ENCODE data around the gene GTF3C5. TPM values are rescaled to one million over a fixed set of nuclear protein-coding genes. Genes with fewer than 3 reads are reported as not detected.
A peak's percentile ranks its signal among the peaks of the same experiment; 100 is the strongest.
"Not testable (repeated sequence)": the region's sequence is repeated elsewhere in the genome, so short reads cannot be mapped to it uniquely, and the experiment has no call there.

The GTF3C5 gene
- total RNA-seq, 3 donors from 2014 or later = 43.8 to 74.4 (median 68.2) TPM

DNA sequence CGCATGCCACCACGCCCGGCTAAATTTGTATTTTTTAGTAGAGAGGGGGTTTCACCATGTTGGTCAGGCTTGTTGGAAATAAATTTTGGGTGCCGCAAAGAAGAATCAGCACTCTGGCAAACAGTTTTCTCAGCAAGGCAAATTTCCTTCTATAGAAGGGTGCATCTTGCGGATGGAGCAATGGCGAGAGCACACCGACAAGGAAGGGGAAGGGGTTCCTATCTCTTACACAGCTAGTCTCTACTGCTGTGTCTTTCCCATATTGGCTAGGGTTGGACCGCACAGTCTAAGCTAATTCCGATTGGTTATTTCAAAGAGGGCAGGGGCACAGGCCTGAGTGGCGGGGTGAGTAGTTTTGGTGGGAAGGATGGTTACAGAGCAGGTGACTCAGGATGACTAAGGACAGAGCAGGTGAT, 707 bp downstream of the GTF3C5 start:
- Histone ChIP-seq H3K4me1 (peaks cover 3 to 12% of the 10 kb centered on the region in 2 donors), H3K27ac (no peak overlapping the region)

DNA sequence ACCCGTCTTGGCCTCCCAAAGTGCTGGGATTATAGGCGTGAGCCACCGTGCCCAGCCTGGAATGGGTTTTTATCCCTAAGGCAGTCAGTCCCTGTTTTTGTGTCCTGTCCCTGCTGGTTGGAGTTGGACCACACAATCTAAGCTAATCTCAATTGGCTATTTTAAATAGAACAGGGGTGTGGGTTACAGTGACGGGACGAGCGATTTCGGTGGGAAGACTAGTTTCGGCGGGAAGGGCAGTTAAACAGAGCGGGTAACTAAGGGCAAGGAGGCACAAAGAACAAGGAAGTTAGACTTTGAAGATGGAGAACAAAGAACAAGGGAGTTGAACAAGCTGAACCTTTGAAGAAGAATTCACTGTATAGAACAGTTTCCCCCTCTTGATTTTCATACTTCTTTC, 1.4 kb downstream of the GTF3C5 start:
- peaks cover 3 to 12% of the 10 kb centered on the region in 2 donors for H3K4me1 ChIP-seq
- no peak overlapping the region for H3K27ac ChIP-seq
- H3K27me3 ChIP-seq = no peaks in the 10 kb centered on the region
- no peak for DNase-seq (ENCODE audit: low spot score in 2 of 2)
- TF ChIP-seq POLR2AphosphoS5 (IDR thresholded peaks at IDR 0.05) = no peak
- TF ChIP-seq, protein P1, sequence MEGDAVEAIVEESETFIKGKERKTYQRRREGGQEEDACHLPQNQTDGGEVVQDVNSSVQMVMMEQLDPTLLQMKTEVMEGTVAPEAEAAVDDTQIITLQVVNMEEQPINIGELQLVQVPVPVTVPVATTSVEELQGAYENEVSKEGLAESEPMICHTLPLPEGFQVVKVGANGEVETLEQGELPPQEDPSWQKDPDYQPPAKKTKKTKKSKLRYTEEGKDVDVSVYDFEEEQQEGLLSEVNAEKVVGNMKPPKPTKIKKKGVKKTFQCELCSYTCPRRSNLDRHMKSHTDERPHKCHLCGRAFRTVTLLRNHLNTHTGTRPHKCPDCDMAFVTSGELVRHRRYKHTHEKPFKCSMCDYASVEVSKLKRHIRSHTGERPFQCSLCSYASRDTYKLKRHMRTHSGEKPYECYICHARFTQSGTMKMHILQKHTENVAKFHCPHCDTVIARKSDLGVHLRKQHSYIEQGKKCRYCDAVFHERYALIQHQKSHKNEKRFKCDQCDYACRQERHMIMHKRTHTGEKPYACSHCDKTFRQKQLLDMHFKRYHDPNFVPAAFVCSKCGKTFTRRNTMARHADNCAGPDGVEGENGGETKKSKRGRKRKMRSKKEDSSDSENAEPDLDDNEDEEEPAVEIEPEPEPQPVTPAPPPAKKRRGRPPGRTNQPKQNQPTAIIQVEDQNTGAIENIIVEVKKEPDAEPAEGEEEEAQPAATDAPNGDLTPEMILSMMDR (IDR thresholded peaks at IDR 0.05) = no peak
- peak overlapping the region in 2 of 3 donors; percentile 91 to 97 for H3K4me3 ChIP-seq
- no peaks in the 10 kb centered on the region for H3K9me3 ChIP-seq
- H3K36me3 ChIP-seq = no peaks in the 10 kb centered on the region
- intact Hi-C loops (cut with DNase I; ENCODE audit: low total_unique reads) = no loop called here

More for the DNA sequence above, 707 bp downstream of the GTF3C5 start:
- Histone ChIP-seq H3K36me3 (no peaks in the 10 kb centered on the region), H3K9me3 (no peaks in the 10 kb centered on the region), H3K27me3 (no peaks in the 10 kb centered on the region), H3K4me3 (peak overlapping the region; percentile 91 to 97 (median 95))
- no peak for DNase-seq (ENCODE audit: low spot score in 2 of 2)
- intact Hi-C loops (cut with DNase I; ENCODE audit: low total_unique reads) = no loop called here
- TF ChIP-seq POLR2AphosphoS5 (IDR thresholded peaks at IDR 0.05) = no peak
- TF ChIP-seq POLR2A (IDR thresholded peaks at IDR 0.05) = no peak
- TF ChIP-seq, protein P1 (IDR thresholded peaks at IDR 0.05) = no peak

DNA sequence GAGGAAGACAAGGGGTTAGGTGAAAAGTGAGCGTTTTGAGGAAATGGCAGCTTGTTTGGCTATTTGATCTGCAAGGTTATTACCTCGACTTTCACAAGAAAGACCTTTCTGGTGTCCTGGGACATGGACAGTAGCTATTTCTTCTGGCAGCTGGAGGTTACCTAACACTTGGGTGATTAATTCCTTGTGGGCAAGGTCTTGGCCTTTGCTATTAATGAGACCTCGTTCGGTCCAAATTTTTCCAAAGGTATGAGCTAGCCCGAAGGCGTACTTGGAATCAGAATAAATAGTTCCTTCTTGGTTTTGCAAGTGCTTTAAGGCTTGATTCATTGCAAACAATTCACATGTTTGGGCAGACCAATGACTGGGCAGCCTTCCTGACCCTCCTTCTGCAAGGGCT, 4.9 kb downstream of the GTF3C5 start:
- peak overlapping the region; percentile 56 to 66 for H3K27ac ChIP-seq
- no peaks in the 10 kb centered on the region for H3K9me3 ChIP-seq
- H3K27me3 ChIP-seq = no peaks in the 10 kb centered on the region
- no peak overlapping the region for H3K4me3 ChIP-seq
- TF ChIP-seq, protein P1 (IDR thresholded peaks at IDR 0.05) = no peak
- TF ChIP-seq POLR2A (IDR thresholded peaks at IDR 0.05) (no peak), POLR2AphosphoS5 (IDR thresholded peaks at IDR 0.05) (no peak)
- DNase-seq (ENCODE audit: low spot score in 2 of 2) = peak in 1 of 2 donors; percentile 59
- H3K36me3 ChIP-seq = no peaks in the 10 kb centered on the region
- intact Hi-C loops (cut with DNase I; ENCODE audit: low total_unique reads) = no loop called here
- H3K4me1 ChIP-seq = peaks cover 3 to 12% of the 10 kb centered on the region in 2 donors

DNA sequence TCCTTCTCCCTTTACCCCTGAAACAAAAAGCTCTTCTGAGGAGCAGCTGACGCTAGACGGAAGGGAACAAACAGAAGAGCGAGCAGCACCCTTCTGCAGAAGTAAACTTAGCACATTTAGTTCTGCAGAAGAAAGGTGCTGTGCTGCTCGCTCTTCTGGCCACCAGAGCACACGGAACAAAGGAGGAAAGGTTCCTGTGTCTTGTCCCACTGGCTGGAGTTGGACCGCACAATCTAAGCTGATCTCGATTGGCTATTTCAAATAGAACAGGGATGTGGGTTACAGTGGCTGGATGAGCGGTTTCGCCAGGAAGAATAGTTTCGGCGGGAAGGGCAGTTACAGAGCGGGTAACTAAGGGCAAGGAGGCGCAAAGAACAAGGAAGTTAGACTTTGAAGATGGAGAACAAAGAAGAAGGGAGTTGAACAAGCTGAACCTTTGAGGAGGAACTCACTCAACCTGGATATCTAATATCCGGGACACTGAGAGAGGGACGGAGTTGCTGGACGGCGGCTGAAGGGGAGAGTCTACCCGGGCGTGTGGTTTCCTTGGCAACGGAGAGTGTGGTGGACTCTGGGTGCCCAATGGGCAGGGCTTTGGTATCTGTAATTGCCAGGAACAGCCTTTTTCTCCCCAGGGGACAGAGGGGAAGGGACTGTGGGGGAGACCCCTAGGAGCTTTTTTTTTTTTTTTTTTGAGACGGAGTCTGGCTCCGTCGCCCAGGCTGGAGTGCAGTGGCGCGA, 7.1 kb downstream of the GTF3C5 start:
- TF ChIP-seq POLR2A (IDR thresholded peaks at IDR 0.05) (no peak), POLR2AphosphoS5 (IDR thresholded peaks at IDR 0.05) (no peak)
- TF ChIP-seq, protein P1 (IDR thresholded peaks at IDR 0.05) = no peak
- H3K36me3 ChIP-seq = no peaks in the 10 kb centered on the region
- H3K9me3 ChIP-seq = no peaks in the 10 kb centered on the region
- no peak overlapping the region for H3K27ac ChIP-seq
- intact Hi-C loops (cut with DNase I; ENCODE audit: low total_unique reads) = no loop called here
- H3K27me3 ChIP-seq = no peaks in the 10 kb centered on the region
- no peak overlapping the region for H3K4me3 ChIP-seq
- no peak for DNase-seq (ENCODE audit: low spot score in 2 of 2)
- no peaks in the 10 kb centered on the region for H3K4me1 ChIP-seq

DNA sequence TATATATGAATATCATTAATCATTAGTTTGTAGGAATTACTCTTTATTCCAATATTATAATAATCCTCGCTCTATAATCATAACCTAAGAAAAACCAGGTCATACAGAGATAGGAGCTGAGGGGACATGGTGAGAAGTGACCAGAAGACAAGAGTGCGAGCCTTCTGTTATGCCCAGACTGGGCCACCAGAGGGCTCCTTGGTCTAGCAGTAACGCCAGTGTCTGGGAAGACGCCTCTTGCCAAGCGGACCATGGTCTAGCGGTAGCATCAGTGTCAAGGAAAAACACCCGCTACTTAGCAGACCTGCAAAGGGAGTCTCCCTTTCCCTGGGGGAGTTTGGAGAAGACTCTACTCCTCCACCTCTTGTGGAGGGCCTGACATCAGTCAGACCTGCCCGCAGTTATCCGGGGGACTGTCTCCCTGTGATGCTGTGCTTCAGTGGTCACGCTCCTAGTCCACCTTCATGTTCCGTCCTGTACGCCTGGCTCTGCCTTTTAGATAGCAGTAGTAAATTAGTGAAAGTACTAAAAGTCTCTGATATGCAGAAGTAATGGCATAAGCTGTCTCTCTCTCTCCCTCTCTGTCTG, 10.2 kb downstream of the GTF3C5 start:
- DNase-seq (ENCODE audit: low spot score in 2 of 2); H3K4me3 ChIP-seq; H3K9me3 ChIP-seq; H3K4me1 ChIP-seq; intact Hi-C loops (cut with DNase I; ENCODE audit: low total_unique reads); H3K36me3 ChIP-seq; H3K27ac ChIP-seq; H3K27me3 ChIP-seq: not testable (repeated sequence)
- TF ChIP-seq, protein P1 (IDR thresholded peaks at IDR 0.05) = peak in 2 of 3 donors; percentile 27 to 52
